Upper lobe of left lung (tissue), 6 donors: ENCODE measurements around the gene ODAD3. TPM values are rescaled to one million over a fixed set of nuclear protein-coding genes. Genes with fewer than 3 reads are reported as not detected.

Experiments used
- ATAC-seq, 2 donors: fragments of 200-7000 bp; cut with Tn5 transposase; one replicate each; pipeline ENCODE4 v1.9.1; 2022; ENCODE audit warnings: mild to moderate bottlenecking in 2 of 2, moderate library complexity in 2 of 2; ENCODE audit not compliant: low FRiP score in 2 of 2
- DNase-seq, 2 donors: peaks; one replicate each; pipeline ENCODE4 v3.0.0-alpha.2; 2019 to 2020
- H3K27ac ChIP-seq, 4 donors: fragments of 200-600 bp; sonication (generic); one replicate each; pipeline ENCODE4 v1.5.1; 2016 to 2019
- H3K27me3 ChIP-seq, 4 donors: fragments of 200-600 bp; sonication (generic); one replicate each; pipeline ENCODE4 v1.5.1; 2017 to 2019
- H3K36me3 ChIP-seq, 4 donors: fragments of 200-600 bp; sonication (generic); one replicate each; pipeline ENCODE4 v1.5.1; 2016 to 2019
- H3K4me1 ChIP-seq, 4 donors: fragments of 200-600 bp; sonication (generic); one replicate each; pipeline ENCODE4 v1.5.1; 2018 to 2019
- H3K4me3 ChIP-seq, 4 donors: fragments of 200-600 bp; sonication (generic); one replicate each; pipeline ENCODE4 v1.5.1; 2017 to 2019; ENCODE audit warnings: mild to moderate bottlenecking in 2 of 4, moderate library complexity in 1 of 4
- H3K9me3 ChIP-seq, 4 donors: fragments of 200-600 bp; sonication (generic); one replicate each; pipeline ENCODE4 v1.5.1; 2018 to 2019
- CTCF ChIP-seq, 6 experiments: fragments of 450-650 bp in 4 of 6; fragments of 200-600 bp in 2 of 6; sonication (generic) in 2 of 6; IDR thresholded peaks; one replicate each; pipeline ENCODE4 v1.5.1; 2016 to 2019; ENCODE audit warnings: antibody characterized with exemption in 6 of 6
- EP300 ChIP-seq, 4 donors: sonication (generic); formaldehyde crosslinking; IDR thresholded peaks; one replicate each; pipeline ENCODE4 v1.5.1; 2017; ENCODE audit warnings: antibody characterized with exemption in 4 of 4, control low read depth in 2 of 4
- POLR2A ChIP-seq, 4 donors: fragments of 450-650 bp; IDR thresholded peaks; one replicate each; pipeline ENCODE4 v1.5.1; 2016 to 2017; ENCODE audit warnings: antibody characterized with exemption in 4 of 4, mild to moderate bottlenecking in 2 of 4
- POLR2AphosphoS5 ChIP-seq, 2 donors: sonication (generic); formaldehyde crosslinking; IDR thresholded peaks; one replicate each; pipeline ENCODE4 v1.5.1; 2017; ENCODE audit warnings: antibody characterized with exemption in 2 of 2
- WGBS, 2 donors: methylation state at CpG; one replicate each; pipeline ENCODE4 v1.1.5; 2017 to 2018; 5-methylcytosine and 5-hydroxymethylcytosine counted together
- total RNA-seq, 6 donors: library from RNA; depleted of rRNA in 4 of 6; stranded (reverse); fragments of >200 nt in 4 of 6; gene quantifications; one replicate each; pipeline versions ENCODE4 v1.1.0 to v1.2.1, GENCODE V29; 2016 to 2021
- donor health status: DM: no; HTN: no; CAD: no; lungs with moderate emphysema.
- donor health status: DM: no; HTN: yes; CAD: no; lungs with severe emphysema.

The ODAD3 gene
- total RNA-seq, 6 donors from 2014 or later, result 0.34 to 11.1 (median 4.1) TPM

- Histone ChIP-seq H3K4me1 (peaks cover 0 to under 1% (median 0%) of the 10 kb centered on the region in 4 donors), H3K27ac (peak overlapping the region in 1 of 4 donors; percentile 4), H3K27me3 (no peaks in the 10 kb centered on the region), H3K36me3 (peaks cover 22 to 92% (median 85%) of the 10 kb centered on the region in 4 donors), H3K9me3 (no peaks in the 10 kb centered on the region), H3K4me3 (no peak overlapping the region)
- peak; percentile 48 to 92 for DNase-seq
- 57 to 71% methylated on average over 7 to 20 of the region's 23 CpGs for WGBS, 2 donors
- peak; percentile 78 to 79 for ATAC-seq
- no peak for TF ChIP-seq POLR2A (IDR thresholded peaks at IDR 0.05)
- TF ChIP-seq POLR2AphosphoS5 (IDR thresholded peaks at IDR 0.05), result no peak
- TF ChIP-seq EP300 (IDR thresholded peaks at IDR 0.05), result no peak
- TF ChIP-seq CTCF (IDR thresholded peaks at IDR 0.05), result peak; percentile 67 to 92 (median 85)
Observed at GRCh38 chr19:11446652-11447301, 11.9 kb upstream of the ODAD3 start.

GRCh38 chr19:11446271-11446651 lies 11.3 kb upstream of the ODAD3 start:
- no peak for DNase-seq
- peak overlapping the region in 1 of 4 donors; percentile 4 for H3K27ac ChIP-seq
- no peaks in the 10 kb centered on the region for H3K4me1 ChIP-seq
- TF ChIP-seq CTCF (IDR thresholded peaks at IDR 0.05) (no peak), EP300 (IDR thresholded peaks at IDR 0.05) (no peak), POLR2A (IDR thresholded peaks at IDR 0.05) (no peak), POLR2AphosphoS5 (IDR thresholded peaks at IDR 0.05) (no peak)
- no peak overlapping the region for H3K4me3 ChIP-seq
- H3K36me3 ChIP-seq, result peaks cover 24 to 97% (median 90%) of the 10 kb centered on the region in 4 donors
- 91 to 95% methylated on average over 9 to 14 of the region's 14 CpGs for WGBS, 2 donors
- no peaks in the 10 kb centered on the region for H3K27me3 ChIP-seq
- no peaks in the 10 kb centered on the region for H3K9me3 ChIP-seq
- ATAC-seq, result no peak

GRCh38 chr19:11445141-11445540 lies 10.2 kb upstream of the ODAD3 start:
- H3K27me3 ChIP-seq, result no peaks in the 10 kb centered on the region
- ATAC-seq, result no peak
- WGBS, 2 donors, result 95 to 98% methylated on average over 3 to 11 of the region's 13 CpGs
- DNase-seq, result no peak
- no peaks in the 10 kb centered on the region for H3K9me3 ChIP-seq
- no peak for TF ChIP-seq POLR2A (IDR thresholded peaks at IDR 0.05)
- TF ChIP-seq CTCF (IDR thresholded peaks at IDR 0.05), result no peak
- TF ChIP-seq EP300 (IDR thresholded peaks at IDR 0.05), result no peak
- H3K4me1 ChIP-seq, result no peaks in the 10 kb centered on the region
- no peak overlapping the region for H3K27ac ChIP-seq
- H3K4me3 ChIP-seq, result no peak overlapping the region
- H3K36me3 ChIP-seq, result peaks cover 24 to 99% (median 91%) of the 10 kb centered on the region in 4 donors

- Histone ChIP-seq H3K9me3 (no peaks in the 10 kb centered on the region), H3K4me1 (no peaks in the 10 kb centered on the region), H3K4me3 (no peak overlapping the region), H3K27me3 (no peaks in the 10 kb centered on the region), H3K36me3 (peaks cover 16 to 98% (median 88%) of the 10 kb centered on the region in 4 donors), H3K27ac (no peak overlapping the region)
- no peak for ATAC-seq
- no peak for TF ChIP-seq POLR2A (IDR thresholded peaks at IDR 0.05)
- no peak for TF ChIP-seq EP300 (IDR thresholded peaks at IDR 0.05)
- TF ChIP-seq CTCF (IDR thresholded peaks at IDR 0.05), result no peak
- TF ChIP-seq POLR2AphosphoS5 (IDR thresholded peaks at IDR 0.05), result no peak
- DNase-seq, result no peak
- WGBS, 2 donors, result 69 to 90% methylated on average over 5 of the region's 5 CpGs
Observed at GRCh38 chr19:11444059-11444458, 9.1 kb upstream of the ODAD3 start.

- Histone ChIP-seq H3K27ac (no peak overlapping the region), H3K36me3 (peaks cover 19 to 61% (median 53%) of the 10 kb centered on the region in 4 donors), H3K4me3 (no peak overlapping the region), H3K27me3 (no peaks in the 10 kb centered on the region), H3K4me1 (peaks cover 13 to 21% (median 16%) of the 10 kb centered on the region in 4 donors), H3K9me3 (no peaks in the 10 kb centered on the region)
- DNase-seq (no peak), ATAC-seq (no peak)
- TF ChIP-seq POLR2A (IDR thresholded peaks at IDR 0.05), result no peak
- no peak for TF ChIP-seq EP300 (IDR thresholded peaks at IDR 0.05)
- no peak for TF ChIP-seq CTCF (IDR thresholded peaks at IDR 0.05)
- WGBS, 2 donors, result 85 to 92% methylated on average over 9 of the region's 9 CpGs
Observed at GRCh38 chr19:11437955-11438354, 3.0 kb upstream of the ODAD3 start.
